ENCODE measurements around the gene SMURF2.

DNA sequence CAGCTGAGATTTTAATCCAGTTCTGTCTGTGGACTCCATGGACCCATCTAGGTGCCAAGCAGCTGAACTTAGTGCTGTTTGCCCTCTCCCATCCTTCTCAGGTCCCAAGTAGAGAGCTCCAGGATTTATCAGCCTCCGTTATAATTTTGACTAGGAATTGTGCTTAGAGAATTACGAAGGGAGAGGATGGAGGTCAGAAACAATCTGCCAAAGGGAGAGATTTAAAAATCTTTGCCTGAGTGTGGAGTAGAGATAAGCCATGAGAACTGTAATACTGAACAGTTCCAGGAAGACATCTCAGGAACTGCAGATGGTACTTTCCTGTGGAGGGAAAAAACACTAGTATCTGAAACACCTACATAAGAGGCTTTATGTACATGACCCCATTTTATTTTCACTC is 128.3 kb downstream of the SMURF2 start:
- TF ChIP-seq, protein P1, sequence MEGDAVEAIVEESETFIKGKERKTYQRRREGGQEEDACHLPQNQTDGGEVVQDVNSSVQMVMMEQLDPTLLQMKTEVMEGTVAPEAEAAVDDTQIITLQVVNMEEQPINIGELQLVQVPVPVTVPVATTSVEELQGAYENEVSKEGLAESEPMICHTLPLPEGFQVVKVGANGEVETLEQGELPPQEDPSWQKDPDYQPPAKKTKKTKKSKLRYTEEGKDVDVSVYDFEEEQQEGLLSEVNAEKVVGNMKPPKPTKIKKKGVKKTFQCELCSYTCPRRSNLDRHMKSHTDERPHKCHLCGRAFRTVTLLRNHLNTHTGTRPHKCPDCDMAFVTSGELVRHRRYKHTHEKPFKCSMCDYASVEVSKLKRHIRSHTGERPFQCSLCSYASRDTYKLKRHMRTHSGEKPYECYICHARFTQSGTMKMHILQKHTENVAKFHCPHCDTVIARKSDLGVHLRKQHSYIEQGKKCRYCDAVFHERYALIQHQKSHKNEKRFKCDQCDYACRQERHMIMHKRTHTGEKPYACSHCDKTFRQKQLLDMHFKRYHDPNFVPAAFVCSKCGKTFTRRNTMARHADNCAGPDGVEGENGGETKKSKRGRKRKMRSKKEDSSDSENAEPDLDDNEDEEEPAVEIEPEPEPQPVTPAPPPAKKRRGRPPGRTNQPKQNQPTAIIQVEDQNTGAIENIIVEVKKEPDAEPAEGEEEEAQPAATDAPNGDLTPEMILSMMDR (IDR thresholded peaks at IDR 0.05 in 2 of 3, conservative IDR thresholded peaks at IDR 0.05 in 1 of 3; ENCODE audit: borderline replicate concordance in 1 of 3, insufficient read depth in 1 of 3, low read depth in 2 of 3, low read length in 2 of 3): no peak
- TF ChIP-seq, protein P2, sequence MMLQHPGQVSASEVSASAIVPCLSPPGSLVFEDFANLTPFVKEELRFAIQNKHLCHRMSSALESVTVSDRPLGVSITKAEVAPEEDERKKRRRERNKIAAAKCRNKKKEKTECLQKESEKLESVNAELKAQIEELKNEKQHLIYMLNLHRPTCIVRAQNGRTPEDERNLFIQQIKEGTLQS (IDR thresholded peaks at IDR 0.05): no peak
- TF ChIP-seq SP1 (IDR thresholded peaks at IDR 0.05; ENCODE audit: low read depth) (no peak), FOSL1 (IDR thresholded peaks at IDR 0.05; ENCODE audit: low read depth) (no peak), RAD21 (IDR thresholded peaks at IDR 0.05; ENCODE audit: low read depth) (no peak), SIN3A (IDR thresholded peaks at IDR 0.05; ENCODE audit: low read depth) (no peak), TCF7L2 (IDR thresholded peaks at IDR 0.05; ENCODE audit: borderline replicate concordance, extremely low read depth, insufficient read depth, insufficient read length) (no peak), ELF1 (IDR thresholded peaks at IDR 0.05; ENCODE audit: borderline replicate concordance, low read depth) (no peak), POLR2AphosphoS5 (IDR thresholded peaks at IDR 0.05; ENCODE audit: low read depth, low read length) (no peak; the same call in 1 of the 2 replicates), EZH2 (IDR thresholded peaks at IDR 0.05) (no peak), ZNF274 (IDR thresholded peaks at IDR 0.05; ENCODE audit: low read depth, low read length) (no peak)
- TF ChIP-seq, protein P3, sequence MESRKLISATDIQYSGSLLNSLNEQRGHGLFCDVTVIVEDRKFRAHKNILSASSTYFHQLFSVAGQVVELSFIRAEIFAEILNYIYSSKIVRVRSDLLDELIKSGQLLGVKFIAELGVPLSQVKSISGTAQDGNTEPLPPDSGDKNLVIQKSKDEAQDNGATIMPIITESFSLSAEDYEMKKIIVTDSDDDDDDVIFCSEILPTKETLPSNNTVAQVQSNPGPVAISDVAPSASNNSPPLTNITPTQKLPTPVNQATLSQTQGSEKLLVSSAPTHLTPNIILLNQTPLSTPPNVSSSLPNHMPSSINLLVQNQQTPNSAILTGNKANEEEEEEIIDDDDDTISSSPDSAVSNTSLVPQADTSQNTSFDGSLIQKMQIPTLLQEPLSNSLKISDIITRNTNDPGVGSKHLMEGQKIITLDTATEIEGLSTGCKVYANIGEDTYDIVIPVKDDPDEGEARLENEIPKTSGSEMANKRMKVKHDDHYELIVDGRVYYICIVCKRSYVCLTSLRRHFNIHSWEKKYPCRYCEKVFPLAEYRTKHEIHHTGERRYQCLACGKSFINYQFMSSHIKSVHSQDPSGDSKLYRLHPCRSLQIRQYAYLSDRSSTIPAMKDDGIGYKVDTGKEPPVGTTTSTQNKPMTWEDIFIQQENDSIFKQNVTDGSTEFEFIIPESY (IDR thresholded peaks at IDR 0.05; ENCODE audit: extremely low read depth, insufficient replicate concordance, low read length): no peak

Measured in HCT116 (cell line).